A673 (cell line): Measurements from ENCODE around the gene CPXM2. TPM values are rescaled to one million over a fixed set of nuclear protein-coding genes. Genes with fewer than 3 reads are reported as not detected.
A peak's percentile ranks its signal among the peaks of the same experiment; 100 is the strongest.

ENCODE experiments used
- Bru-seq: library from RNA; stranded (reverse); fragments of 400-500 nt; gene quantifications from one replicate; lab custom pipeline; 2021; lab: Mats Ljungman, UMichigan
- BruChase-seq, 2 experiments: library from RNA; stranded (reverse); fragments of 400-500 nt; gene quantifications; one replicate each; lab custom pipeline; 2021; lab: Mats Ljungman, UMichigan
- BruUV-seq: library from RNA; stranded (reverse); fragments of 400-500 nt; replicated peaks from 2 replicates; lab custom pipeline; 2021; lab: Mats Ljungman, UMichigan
- CTCF ChIA-PET: fragments of 300-600 bp; sonication (Branson Sonifier 250); formaldehyde crosslinking; loops from one replicate; lab custom pipeline; 2022; ENCODE audit warnings: antibody characterized with exemption; lab: Charles Lee
- POLR2A ChIA-PET: fragments of 300-600 bp; sonication (Branson Sonifier 250); formaldehyde crosslinking; loops from one replicate; lab custom pipeline; 2022; ENCODE audit warnings: antibody characterized with exemption; ENCODE audit not compliant: low non-redundant PET; lab: Charles Lee
- DNase-seq: peaks from one replicate; pipeline ENCODE4 v3.0.0-alpha.2; 2015; ENCODE audit warnings: low spot score
- H3K27ac ChIP-seq: fragments of 200-600 bp; sonication (generic); 2 replicates; pipeline ENCODE4 v1.5.1; 2016; ENCODE audit warnings: mixed run types, low read depth, mild to moderate bottlenecking, mixed read lengths, antibody characterized with exemption, low read length; ENCODE audit not compliant: poor library complexity, severe bottlenecking
- H3K27me3 ChIP-seq: fragments of 200-600 bp; sonication (generic); replicated peaks from 2 replicates; pipeline ENCODE4 v1.6.1; 2017; ENCODE audit warnings: mixed run types, low read depth, mild to moderate bottlenecking, mixed read lengths, antibody characterized with exemption, low read length; ENCODE audit not compliant: insufficient read depth, poor library complexity
- H3K36me3 ChIP-seq: fragments of 200-600 bp; sonication (generic); 2 replicates; pipeline ENCODE4 v1.6.1; 2016; ENCODE audit warnings: mixed run types, mild to moderate bottlenecking, mixed read lengths, antibody characterized with exemption, low read length; ENCODE audit not compliant: insufficient read depth, poor library complexity, severe bottlenecking
- H3K4me1 ChIP-seq: fragments of 200-600 bp; sonication (generic); 2 replicates; pipeline ENCODE4 v1.6.1; 2017; ENCODE audit warnings: mixed run types, mild to moderate bottlenecking, mixed read lengths, antibody characterized with exemption, low read length; ENCODE audit not compliant: insufficient read depth, poor library complexity, severe bottlenecking
- H3K4me3 ChIP-seq: fragments of 200-600 bp; sonication (generic); 2 replicates; pipeline ENCODE4 v1.5.1; 2016; ENCODE audit warnings: low read depth, mixed run types, mild to moderate bottlenecking, mixed read lengths, low read length; ENCODE audit not compliant: poor library complexity, severe bottlenecking
- H3K9me3 ChIP-seq: fragments of 200-600 bp; sonication (generic); 2 replicates; pipeline ENCODE4 v1.6.1; 2016; ENCODE audit warnings: mixed run types, low read depth, mild to moderate bottlenecking, mixed read lengths, antibody characterized with exemption, low read length; ENCODE audit not compliant: poor library complexity, severe bottlenecking
- EZH2 ChIP-seq: fragments of 200-600 bp; sonication (generic); IDR thresholded peaks from 2 replicates; pipeline ENCODE4 v1.6.1; 2017; ENCODE audit warnings: borderline replicate concordance, low read depth, mild to moderate bottlenecking, mixed read lengths, antibody characterized with exemption, low read length; ENCODE audit not compliant: poor library complexity, severe bottlenecking
- intact Hi-C: fragments of 100-400 bp; cut with micrococcal nuclease; formaldehyde crosslinking; loops from one replicate; pipeline ENCODE4 v1.10.0; 2022; ENCODE audit not compliant: unreplicated experiment
- long read RNA-seq: library from polyadenylated mRNA; stranded (forward); transcript quantifications from one replicate; pipeline ENCODE4 v2.0.0, GENCODE V29; 2022
- total RNA-seq: library from RNA; stranded (reverse); gene quantifications from 2 replicates; pipeline ENCODE4 v1.2.3, GENCODE V29; 2021
- TF ChIP-seq, protein P1 (sequence below): fragments of 300-800, 200-600 bp; sonication (generic); conservative IDR thresholded peaks from 2 replicates; pipeline ENCODE4 v1.5.1; 2017; ENCODE audit warnings: low read depth, mild to moderate bottlenecking, antibody characterized with exemption, low read length, moderate library complexity, mixed read lengths

CPXM2 gene
- total RNA-seq (not detected in 2 replicates), Bru-seq, nascent RNA (percentile 1 among the genes with signal in this experiment), BruChase-seq, experiment 1, labeled RNA remaining after a 2-hour chase (not detected), BruChase-seq, experiment 2, labeled RNA remaining after a 6-hour chase (not detected)
- long read RNA-seq, result 0 reads

DNA sequence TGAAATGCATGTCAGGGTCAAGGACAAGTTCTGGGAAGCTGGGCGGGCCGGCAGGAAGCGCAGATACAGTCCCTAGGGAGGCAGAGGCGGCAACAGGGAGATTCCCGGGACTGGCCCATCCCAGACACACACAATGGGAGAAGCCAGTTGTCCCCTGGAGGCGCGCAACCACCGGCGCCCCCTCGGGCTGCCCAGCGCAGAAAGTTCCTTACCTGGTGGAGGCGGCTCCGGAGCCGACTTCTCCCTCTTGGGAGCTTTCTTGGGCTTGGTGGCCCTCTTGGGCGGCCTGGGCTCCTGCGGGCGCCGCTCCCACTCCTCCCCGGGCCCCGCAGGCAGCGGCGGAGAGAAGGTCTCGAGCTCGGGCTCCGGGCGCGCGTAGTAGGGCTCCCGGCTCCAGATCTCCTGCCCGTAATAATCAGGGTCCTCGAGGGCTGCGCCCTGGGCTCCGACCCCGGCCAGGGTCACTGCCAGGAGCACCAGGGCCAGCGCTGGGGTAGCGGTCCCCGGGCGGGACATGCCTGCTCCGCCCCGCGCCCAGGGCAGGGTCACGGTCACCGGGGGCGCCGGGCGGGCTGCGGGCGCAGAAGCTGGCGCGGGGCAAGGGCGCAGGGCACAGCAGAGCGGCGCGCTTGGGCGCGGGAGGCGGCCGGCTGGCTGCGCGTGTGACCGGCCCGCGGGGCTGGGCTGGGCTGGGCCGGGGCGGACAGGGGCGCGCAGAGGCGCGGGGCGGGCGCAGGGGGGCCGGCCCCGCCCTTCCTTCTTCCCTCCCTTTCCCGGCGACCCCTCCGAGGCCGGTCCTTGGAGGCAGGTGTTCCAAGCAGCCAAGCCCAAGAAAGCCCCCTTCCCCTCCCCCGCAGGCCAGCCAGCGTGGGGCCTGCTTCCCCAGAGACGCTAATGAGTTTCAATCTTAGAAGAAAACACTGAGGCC is at the start of gene CPXM2:
Gene CPXM2, minus strand, starts transcription at position 664 of the 928 bp plus-strand sequence. Its CDS starts 148 bp downstream, at position 516.
- ChIA-PET CTCF (no interaction called here), POLR2A (no interaction called here)
- intact Hi-C loops, result no loop called here
- no peaks in the 10 kb centered on the region for H3K9me3 ChIP-seq
- BruUV-seq, result no TSS peak
- H3K4me3 ChIP-seq, result no peak within 1 kb of the TSS
- H3K4me1 ChIP-seq, result no peaks in the 10 kb centered on the region
- TF ChIP-seq EZH2, result peak; percentile 66
- TF ChIP-seq, protein P1, sequence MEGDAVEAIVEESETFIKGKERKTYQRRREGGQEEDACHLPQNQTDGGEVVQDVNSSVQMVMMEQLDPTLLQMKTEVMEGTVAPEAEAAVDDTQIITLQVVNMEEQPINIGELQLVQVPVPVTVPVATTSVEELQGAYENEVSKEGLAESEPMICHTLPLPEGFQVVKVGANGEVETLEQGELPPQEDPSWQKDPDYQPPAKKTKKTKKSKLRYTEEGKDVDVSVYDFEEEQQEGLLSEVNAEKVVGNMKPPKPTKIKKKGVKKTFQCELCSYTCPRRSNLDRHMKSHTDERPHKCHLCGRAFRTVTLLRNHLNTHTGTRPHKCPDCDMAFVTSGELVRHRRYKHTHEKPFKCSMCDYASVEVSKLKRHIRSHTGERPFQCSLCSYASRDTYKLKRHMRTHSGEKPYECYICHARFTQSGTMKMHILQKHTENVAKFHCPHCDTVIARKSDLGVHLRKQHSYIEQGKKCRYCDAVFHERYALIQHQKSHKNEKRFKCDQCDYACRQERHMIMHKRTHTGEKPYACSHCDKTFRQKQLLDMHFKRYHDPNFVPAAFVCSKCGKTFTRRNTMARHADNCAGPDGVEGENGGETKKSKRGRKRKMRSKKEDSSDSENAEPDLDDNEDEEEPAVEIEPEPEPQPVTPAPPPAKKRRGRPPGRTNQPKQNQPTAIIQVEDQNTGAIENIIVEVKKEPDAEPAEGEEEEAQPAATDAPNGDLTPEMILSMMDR, result no peak
- no peak for DNase-seq
- peaks cover 81% of the 10 kb centered on the region for H3K27me3 ChIP-seq
- H3K27ac ChIP-seq, result no peak within 1 kb of the TSS
- no peaks in the 10 kb centered on the region for H3K36me3 ChIP-seq

- Histone ChIP-seq H3K4me3 (no peak overlapping the region), H3K9me3 (no peaks in the 10 kb centered on the region), H3K27me3 (no peaks in the 10 kb centered on the region), H3K4me1 (no peaks in the 10 kb centered on the region), H3K27ac (no peak overlapping the region), H3K36me3 (no peaks in the 10 kb centered on the region)
- TF ChIP-seq, protein P1, result no peak
- TF ChIP-seq EZH2, result no peak
- intact Hi-C loops, result no loop called here
- ChIA-PET CTCF (no interaction called here), POLR2A (no interaction called here)
- no TSS peak for BruUV-seq
- DNase-seq, result no peak
These were observed 48.0 kb upstream of the CPXM2 start for GRCh38 chr10:123939591-123939990.

- intact Hi-C loops, result no loop called here
- ChIA-PET CTCF (no interaction called here), POLR2A (interaction anchor here (0.7 kb wide), 1 partner anchor 277 kb away, joined by 3 read pairs; no protein-coding TSS in a partner anchor)
- no TSS peak for BruUV-seq
- Histone ChIP-seq H3K4me3 (no peak overlapping the region), H3K36me3 (no peaks in the 10 kb centered on the region), H3K27me3 (no peaks in the 10 kb centered on the region), H3K9me3 (no peaks in the 10 kb centered on the region), H3K27ac (no peak overlapping the region), H3K4me1 (no peaks in the 10 kb centered on the region)
- TF ChIP-seq, protein P1, result no peak
- no peak for TF ChIP-seq EZH2
- no peak for DNase-seq
These were observed 47.3 kb upstream of the CPXM2 start for GRCh38 chr10:123938890-123939289.
